ENCODE results near the gene DCLK3. TPM values are rescaled to one million over a fixed set of nuclear protein-coding genes. Genes with fewer than 3 reads are reported as not detected.

DCLK3 gene
- polyA plus RNA-seq, 1 donor (not counting 4 experiments of a cell fraction or from before 2014, with no cell fraction given): not detected

GRCh38 chr3:36812240-36812639 lies 47.9 kb upstream of the DCLK3 start:
- no peak overlapping the region for H3K9ac ChIP-seq (ENCODE audit: control insufficient read depth, extremely low read depth, insufficient read depth, low read length)
- no peak for DNase-seq (ENCODE audit: low read depth, low spot score)
- H4K20me1 ChIP-seq (ENCODE audit: control insufficient read depth, extremely low read depth, insufficient read depth, low read length): no peaks in the 10 kb centered on the region
- peaks cover 12% of the 10 kb centered on the region for H3K4me1 ChIP-seq (ENCODE audit: control insufficient read depth, extremely low read depth, insufficient read depth, low read length)
- TF ChIP-seq CTCF (optimal IDR thresholded peaks at IDR 0.05 in 1 of 3, IDR thresholded peaks at IDR 0.05 in 1 of 3, conservative IDR thresholded peaks at IDR 0.05 in 1 of 3; ENCODE audit: extremely low read depth in 1 of 3, insufficient read depth in 2 of 3, low read length in 3 of 3): no peak
- TF ChIP-seq EZH2 (IDR thresholded peaks at IDR 0.05; ENCODE audit: low read length): no peak
- no peak overlapping the region for H2AFZ ChIP-seq (ENCODE audit: control insufficient read depth, low read length)
- no peak overlapping the region for H3K4me3 ChIP-seq (ENCODE audit: control insufficient read depth in 2 of 3, extremely low read depth in 1 of 3, insufficient read depth in 2 of 3, low read depth in 1 of 3, low read length in 3 of 3)
- no peaks in the 10 kb centered on the region for H3K27me3 ChIP-seq (ENCODE audit: control insufficient read depth, extremely low read depth, insufficient read depth, low read length)
- dilution Hi-C loops (cut with MboI; ENCODE audit: extremely low pct_ligation_motif_present, low sequenced_read_pairs): no loop called here
- no peak for FAIRE-seq
- no peak overlapping the region for H3K27ac ChIP-seq (ENCODE audit: control insufficient read depth, insufficient read depth, low read length)
- H3K9me1 ChIP-seq (ENCODE audit: control insufficient read depth, extremely low read depth, insufficient read depth, low read length): no peaks in the 10 kb centered on the region
- no peaks in the 10 kb centered on the region for H3K9me3 ChIP-seq (ENCODE audit: control insufficient read depth, low read depth, low read length)
- H3K79me2 ChIP-seq (ENCODE audit: control insufficient read depth, insufficient read depth, low read length): no peaks in the 10 kb centered on the region
- no peak overlapping the region for H3K4me2 ChIP-seq (ENCODE audit: control insufficient read depth, extremely low read depth, insufficient read depth, low read depth, low read length)
- no peaks in the 10 kb centered on the region for H3K36me3 ChIP-seq (ENCODE audit: control insufficient read depth in 2 of 2, extremely low read depth in 1 of 2, insufficient read depth in 2 of 2, low read length in 2 of 2)

GRCh38 chr3:36811768-36812167 lies 47.4 kb upstream of the DCLK3 start:
- no peaks in the 10 kb centered on the region for H3K27me3 ChIP-seq (ENCODE audit: control insufficient read depth, extremely low read depth, insufficient read depth, low read length)

More at GRCh38 chr3:36811768-36812167, 47.4 kb upstream of the DCLK3 start:
- no peaks in the 10 kb centered on the region for H3K9me3 ChIP-seq (ENCODE audit: control insufficient read depth, low read depth, low read length)
- H3K4me1 ChIP-seq (ENCODE audit: control insufficient read depth, extremely low read depth, insufficient read depth, low read length): peaks cover 12% of the 10 kb centered on the region
- no peak overlapping the region for H3K27ac ChIP-seq (ENCODE audit: control insufficient read depth, insufficient read depth, low read length)
- no peaks in the 10 kb centered on the region for H3K79me2 ChIP-seq (ENCODE audit: control insufficient read depth, insufficient read depth, low read length)
- H4K20me1 ChIP-seq (ENCODE audit: control insufficient read depth, extremely low read depth, insufficient read depth, low read length): no peaks in the 10 kb centered on the region
- dilution Hi-C loops (cut with MboI; ENCODE audit: extremely low pct_ligation_motif_present, low sequenced_read_pairs): no loop called here
- no peak for TF ChIP-seq CTCF (optimal IDR thresholded peaks at IDR 0.05 in 1 of 3, IDR thresholded peaks at IDR 0.05 in 1 of 3, conservative IDR thresholded peaks at IDR 0.05 in 1 of 3; ENCODE audit: extremely low read depth in 1 of 3, insufficient read depth in 2 of 3, low read length in 3 of 3)
- no peak for TF ChIP-seq EZH2 (IDR thresholded peaks at IDR 0.05; ENCODE audit: low read length)
- no peak for DNase-seq (ENCODE audit: low read depth, low spot score)
- H3K9me1 ChIP-seq (ENCODE audit: control insufficient read depth, extremely low read depth, insufficient read depth, low read length): no peaks in the 10 kb centered on the region
- no peak overlapping the region for H2AFZ ChIP-seq (ENCODE audit: control insufficient read depth, low read length)
- no peak overlapping the region for H3K4me3 ChIP-seq (ENCODE audit: control insufficient read depth in 2 of 3, extremely low read depth in 1 of 3, insufficient read depth in 2 of 3, low read depth in 1 of 3, low read length in 3 of 3)
- no peak overlapping the region for H3K4me2 ChIP-seq (ENCODE audit: control insufficient read depth, extremely low read depth, insufficient read depth, low read depth, low read length)
- no peak for FAIRE-seq
- no peaks in the 10 kb centered on the region for H3K36me3 ChIP-seq (ENCODE audit: control insufficient read depth in 2 of 2, extremely low read depth in 1 of 2, insufficient read depth in 2 of 2, low read length in 2 of 2)
- H3K9ac ChIP-seq (ENCODE audit: control insufficient read depth, extremely low read depth, insufficient read depth, low read length): no peak overlapping the region

Measured in keratinocyte (primary cell).